Subcutaneous abdominal adipose tissue (tissue), 5 donors: ENCODE data around the gene RIMBP2.
A peak's percentile ranks its signal among the peaks of the same experiment; 100 is the strongest.

ENCODE experiments used
- H3K27ac ChIP-seq: one replicate; pipeline ENCODE4 v1.7.0; 2013; ENCODE audit warnings: low read depth, mild to moderate bottlenecking, inconsistent platforms, low read length, moderate library complexity
- H3K27me3 ChIP-seq, 5 donors: one replicate each; pipeline ENCODE4 v1.7.0; 2013; ENCODE audit warnings: low read length in 5 of 5, inconsistent platforms in 1 of 5; ENCODE audit not compliant: control insufficient read depth in 5 of 5, insufficient read depth in 4 of 5
- H3K36me3 ChIP-seq, 5 donors: one replicate each; pipeline ENCODE4 v1.7.0; 2013; ENCODE audit warnings: low read length in 5 of 5; ENCODE audit not compliant: control insufficient read depth in 5 of 5, insufficient read depth in 5 of 5
- H3K4me1 ChIP-seq, 5 donors: one replicate each; pipeline ENCODE4 v1.7.0; 2013; ENCODE audit warnings: low read length in 5 of 5, mild to moderate bottlenecking in 3 of 5, moderate library complexity in 1 of 5; ENCODE audit not compliant: control insufficient read depth in 5 of 5, insufficient read depth in 5 of 5
- H3K4me3 ChIP-seq, 5 donors: one replicate each; pipeline ENCODE4 v1.7.0; 2013; ENCODE audit warnings: low read length in 5 of 5, low read depth in 1 of 5
- H3K9ac ChIP-seq, 5 donors: one replicate each; pipeline ENCODE4 v1.7.0; 2013; ENCODE audit warnings: low read length in 5 of 5, mild to moderate bottlenecking in 4 of 5, moderate library complexity in 3 of 5
- H3K9me3 ChIP-seq, 5 donors: one replicate each; pipeline ENCODE4 v1.7.0; 2013; ENCODE audit warnings: low read length in 5 of 5; ENCODE audit not compliant: control insufficient read depth in 5 of 5
- donor health status: healthy.
- donor health status: healthy.
- donor health status: healthy.
- donor health status: healthy.
- donor health status: healthy.

Gene RIMBP2

GRCh38 chr12:130627175-130627574 lies 88.9 kb downstream of the RIMBP2 start:
- Histone ChIP-seq H3K9me3 (peaks cover 4 to 30% (median 13%) of the 10 kb centered on the region in 5 donors), H3K9ac (no peak overlapping the region), H3K4me3 (no peak overlapping the region), H3K27me3 (peaks cover 0 to 3% (median 0%) of the 10 kb centered on the region in 5 donors), H3K4me1 (no peaks in the 10 kb centered on the region), H3K36me3 (no peaks in the 10 kb centered on the region), H3K27ac (no peak overlapping the region)

GRCh38 chr12:130626601-130627000 lies 89.5 kb downstream of the RIMBP2 start:
- Histone ChIP-seq H3K9me3 (peaks cover 4 to 32% (median 13%) of the 10 kb centered on the region in 5 donors), H3K4me1 (no peaks in the 10 kb centered on the region), H3K27ac (no peak overlapping the region), H3K9ac (no peak overlapping the region), H3K36me3 (no peaks in the 10 kb centered on the region), H3K27me3 (peaks cover 0 to 3% (median 0%) of the 10 kb centered on the region in 5 donors), H3K4me3 (no peak overlapping the region)

- Histone ChIP-seq H3K9ac (no peak overlapping the region), H3K4me1 (no peaks in the 10 kb centered on the region), H3K36me3 (no peaks in the 10 kb centered on the region), H3K27ac (no peak overlapping the region), H3K9me3 (peaks cover 0 to 29% (median 16%) of the 10 kb centered on the region in 5 donors), H3K4me3 (no peak overlapping the region), H3K27me3 (peaks cover 0 to 3% (median 0%) of the 10 kb centered on the region in 5 donors)
Measured at GRCh38 chr12:130625201-130625600, 90.9 kb downstream of the RIMBP2 start.

GRCh38 chr12:130622803-130623202 lies 93.3 kb downstream of the RIMBP2 start:
- peaks cover 0 to 29% (median 16%) of the 10 kb centered on the region in 5 donors for H3K9me3 ChIP-seq
- no peak overlapping the region for H3K9ac ChIP-seq
- H3K27me3 ChIP-seq: no peaks in the 10 kb centered on the region
- H3K4me3 ChIP-seq: peak overlapping the region in 1 of 5 donors; percentile 13
- no peaks in the 10 kb centered on the region for H3K4me1 ChIP-seq
- H3K36me3 ChIP-seq: no peaks in the 10 kb centered on the region
- no peak overlapping the region for H3K27ac ChIP-seq

GRCh38 chr12:130621696-130622298 lies 94.3 kb downstream of the RIMBP2 start:
- H3K27me3 ChIP-seq: no peaks in the 10 kb centered on the region
- H3K9ac ChIP-seq: no peak overlapping the region
- H3K4me1 ChIP-seq: no peaks in the 10 kb centered on the region

GRCh38 chr12:130620756-130621155 lies 95.3 kb downstream of the RIMBP2 start:
- H3K36me3 ChIP-seq: no peaks in the 10 kb centered on the region
- H3K27ac ChIP-seq: no peak overlapping the region
- H3K9ac ChIP-seq: no peak overlapping the region
- H3K4me1 ChIP-seq: no peaks in the 10 kb centered on the region
- H3K27me3 ChIP-seq: peaks cover 0 to 7% (median 0%) of the 10 kb centered on the region in 5 donors
- H3K4me3 ChIP-seq: no peak overlapping the region
- H3K9me3 ChIP-seq: peaks cover 0 to 21% (median 16%) of the 10 kb centered on the region in 5 donors

More at GRCh38 chr12:130621696-130622298, 94.3 kb downstream of the RIMBP2 start:
- Histone ChIP-seq H3K4me3 (no peak overlapping the region), H3K36me3 (no peaks in the 10 kb centered on the region), H3K9me3 (peaks cover 0 to 26% (median 16%) of the 10 kb centered on the region in 5 donors), H3K27ac (no peak overlapping the region)

GRCh38 chr12:130620281-130620680 lies 95.8 kb downstream of the RIMBP2 start:
- H3K36me3 ChIP-seq: no peaks in the 10 kb centered on the region

GRCh38 chr12:130619385-130620001 lies 96.6 kb downstream of the RIMBP2 start:
- no peaks in the 10 kb centered on the region for H3K36me3 ChIP-seq
- no peak overlapping the region for H3K4me3 ChIP-seq
- no peaks in the 10 kb centered on the region for H3K4me1 ChIP-seq
- peaks cover 0 to 8% (median 0%) of the 10 kb centered on the region in 5 donors for H3K27me3 ChIP-seq
- no peak overlapping the region for H3K27ac ChIP-seq
- H3K9ac ChIP-seq: no peak overlapping the region
- H3K9me3 ChIP-seq: peaks cover 0 to 21% (median 16%) of the 10 kb centered on the region in 5 donors

More at GRCh38 chr12:130620281-130620680, 95.8 kb downstream of the RIMBP2 start:
- Histone ChIP-seq H3K9me3 (peaks cover 0 to 21% (median 16%) of the 10 kb centered on the region in 5 donors), H3K27me3 (peaks cover 0 to 8% (median 0%) of the 10 kb centered on the region in 5 donors), H3K9ac (no peak overlapping the region), H3K4me3 (no peak overlapping the region), H3K4me1 (no peaks in the 10 kb centered on the region), H3K27ac (no peak overlapping the region)

GRCh38 chr12:130617219-130617618 lies 98.9 kb downstream of the RIMBP2 start:
- Histone ChIP-seq H3K4me1 (no peaks in the 10 kb centered on the region), H3K9me3 (peaks cover 0 to 6% (median 5%) of the 10 kb centered on the region in 5 donors), H3K27ac (no peak overlapping the region), H3K9ac (no peak overlapping the region), H3K27me3 (peaks cover 0 to 8% (median 0%) of the 10 kb centered on the region in 5 donors), H3K36me3 (no peaks in the 10 kb centered on the region), H3K4me3 (no peak overlapping the region)

GRCh38 chr12:130615861-130616345 lies 100.2 kb downstream of the RIMBP2 start:
- H3K36me3 ChIP-seq: no peaks in the 10 kb centered on the region
- no peak overlapping the region for H3K27ac ChIP-seq
- no peak overlapping the region for H3K4me3 ChIP-seq
- peaks cover 0 to 2% (median 0%) of the 10 kb centered on the region in 5 donors for H3K9me3 ChIP-seq
- H3K4me1 ChIP-seq: no peaks in the 10 kb centered on the region
- H3K27me3 ChIP-seq: peaks cover 0 to 8% (median 0%) of the 10 kb centered on the region in 5 donors
- no peak overlapping the region for H3K9ac ChIP-seq
